Camera-type eye (tissue), 1 donor: Measurements from ENCODE around the gene LIMS1. TPM values are rescaled to one million over a fixed set of nuclear protein-coding genes. Genes with fewer than 3 reads are reported as not detected.

Experiments used
- total RNA-seq: library from RNA; depleted of rRNA; stranded (reverse); fragments of >200 nt; gene quantifications from one replicate; pipeline ENCODE4 v1.2.3, GENCODE V29; 2014

Gene LIMS1
- total RNA-seq = 73.2 TPM

GRCh38 chr2:108533832-108534583 lies at the start of gene LIMS1:
Gene LIMS1 (plus strand): TSS chr2:108534470. CDS start chr2:108534563, 93 bp downstream.

GRCh38 chr2:108719149-108720044 lies 185.1 kb downstream of the LIMS1 start, which contains the start of gene RANBP2:
Gene RANBP2 (plus strand): TSS chr2:108719482. CDS start chr2:108719607, 125 bp downstream.

Other genes with a start within 250 kb of the LIMS1 start
- gene SULT1C2, start 245.6 kb upstream of the LIMS1 start, total RNA-seq = 3.9 TPM
- 39.4 TPM for gene SULT1C4, start 156.5 kb upstream of the LIMS1 start, total RNA-seq
- gene GCC2, start 85.3 kb upstream of the LIMS1 start, total RNA-seq = 79.8 TPM
- 129 TPM for gene RANBP2, start 185.0 kb downstream of the LIMS1 start, total RNA-seq